A549 (cell line): ENCODE measurements around the gene ABCC3. TPM values are rescaled to one million over a fixed set of nuclear protein-coding genes. Genes with fewer than 3 reads are reported as not detected.

Experiments
- ATAC-seq, 2 experiments: fragments of 200-7000 bp in 1 of 2; fragments of >200 bp in 1 of 2; cut with Nextera tagmentation in 1 of 2; cut with Tn5 transposase in 1 of 2; 3 replicates each; pipeline versions ENCODE4 v1.8.0 to v1.9.1; 2018 to 2020; ENCODE audit warnings: mild to moderate bottlenecking in 1 of 2, moderate library complexity in 1 of 2
- CTCF ChIA-PET: fragments of 300-600 bp; sonication (Branson Sonifier 250); formaldehyde crosslinking; extraction: SDS; loops from one replicate; lab custom pipeline; 2021; ENCODE audit warnings: antibody characterized with exemption, inconsistent platforms; lab: Yijun Ruan, JAX
- POLR2A ChIA-PET: fragments of 350-600 bp; formaldehyde crosslinking; extraction: SDS; loops from one replicate; lab custom pipeline; 2021; ENCODE audit warnings: antibody characterized with exemption, inconsistent platforms; lab: Yijun Ruan, JAX
- DNase-seq, 2 experiments: peaks; one replicate each; pipeline versions ENCODE4 v3.0.0 to v3.0.0-alpha.2; 2011 to 2016; ENCODE audit warnings: low read depth in 1 of 2, low spot score in 1 of 2
- FAIRE-seq: peaks from 2 replicates; lab custom pipeline; 2011; peaks lifted over from hg19 to GRCh38; lab: Jason Lieb, UNC
- H3K27ac ChIP-seq, 2 experiments: fragments of >200 bp; sonication (Bioruptor Twin); formaldehyde crosslinking; 3 replicates each; pipeline ENCODE4 v1.5.1; 2016 to 2017
- H3K4me1 ChIP-seq: fragments of >200 bp; sonication (Bioruptor Twin); formaldehyde crosslinking; 3 replicates; pipeline ENCODE4 v1.6.1; 2016
- H3K4me2 ChIP-seq: fragments of >200 bp; sonication (Bioruptor Twin); formaldehyde crosslinking; 3 replicates; pipeline ENCODE4 v1.6.1; 2016
- H3K4me3 ChIP-seq: fragments of >200 bp; sonication (Bioruptor Twin); formaldehyde crosslinking; 3 replicates; pipeline ENCODE4 v1.5.1; 2016
- H3K9me3 ChIP-seq: fragments of >200 bp; sonication (Bioruptor Twin); formaldehyde crosslinking; 3 replicates; pipeline ENCODE4 v1.6.1; 2016
- BCL3 ChIP-seq: fragments of >200 bp; sonication (Bioruptor Twin); formaldehyde crosslinking; IDR thresholded peaks from 3 replicates; pipeline ENCODE4 v1.6.1; 2016
- BHLHE40 ChIP-seq: IDR thresholded peaks from 2 replicates; pipeline ENCODE4 v1.6.1; 2012; ENCODE audit warnings: low read depth, low read length, inconsistent platforms
- CEBPB ChIP-seq, 2 experiments: fragments of >200 bp in 1 of 2; sonication (Bioruptor Twin) in 1 of 2; formaldehyde crosslinking in 1 of 2; IDR thresholded peaks; 2 replicates each; pipeline ENCODE4 v1.6.1; 2012 to 2016
- CTCF ChIP-seq: fragments of >200 bp; sonication (Bioruptor Twin); formaldehyde crosslinking; IDR thresholded peaks from 3 replicates; pipeline ENCODE4 v1.5.1; 2016
- EHF ChIP-seq: fragments of 250-450 bp; sonication (Bioruptor Pico); IDR thresholded peaks from 2 replicates; pipeline ENCODE4 v1.5.0; 2020; ENCODE audit warnings: mild to moderate bottlenecking
- HES2 ChIP-seq: fragments of >200 bp; sonication (Bioruptor Twin); formaldehyde crosslinking; IDR thresholded peaks from 2 replicates; pipeline ENCODE4 v1.6.1; 2016
- HMGXB4 ChIP-seq: fragments of 250-450 bp; sonication (Bioruptor Pico); IDR thresholded peaks from 2 replicates; pipeline ENCODE4 v1.5.0; 2021; ENCODE audit warnings: mild to moderate bottlenecking, moderate library complexity, borderline replicate concordance
- JUN ChIP-seq, 2 experiments: fragments of >200 bp; sonication (Bioruptor Twin); formaldehyde crosslinking; IDR thresholded peaks; 2 replicates in 1 of 2; 3 replicates in 1 of 2; pipeline ENCODE4 v1.6.1; 2016 to 2017
- JUNB ChIP-seq: fragments of >200 bp; sonication (Bioruptor Twin); formaldehyde crosslinking; IDR thresholded peaks from 2 replicates; pipeline ENCODE4 v1.6.1; 2016
- MAX ChIP-seq: IDR thresholded peaks from 2 replicates; pipeline ENCODE4 v1.6.1; 2012
- MYC ChIP-seq: IDR thresholded peaks from 2 replicates; pipeline ENCODE4 v1.6.1; 2012; ENCODE audit warnings: mild to moderate bottlenecking, inconsistent platforms, low read length, improper control_type of control experiment, borderline replicate concordance
- NFE2L2 ChIP-seq: fragments of 150-350 bp; conservative IDR thresholded peaks from 2 replicates; pipeline ENCODE4 v1.6.1; 2014; ENCODE audit warnings: low read length
- NPAS2 ChIP-seq: fragments of 250-450 bp; sonication (Bioruptor Pico); IDR thresholded peaks from 2 replicates; pipeline ENCODE4 v1.8.0; 2022; ENCODE audit warnings: mild to moderate bottlenecking, moderate library complexity, borderline replicate concordance
- POLR2A ChIP-seq: IDR thresholded peaks from 2 replicates; pipeline ENCODE4 v1.6.1; 2012; ENCODE audit warnings: mild to moderate bottlenecking, low read length
- POLR2AphosphoS2 ChIP-seq: conservative IDR thresholded peaks from 2 replicates; pipeline ENCODE4 v1.6.1; 2012; ENCODE audit warnings: low read length, improper control_type of control experiment, inconsistent platforms
- RARB ChIP-seq: fragments of 250-450 bp; sonication (Bioruptor Pico); IDR thresholded peaks from 2 replicates; pipeline ENCODE4 v1.8.0; 2021; ENCODE audit warnings: mild to moderate bottlenecking, moderate library complexity
- REST ChIP-seq: fragments of 200-600 bp; sonication (generic); IDR thresholded peaks from 2 replicates; pipeline ENCODE4 v1.6.1; 2016; ENCODE audit warnings: antibody characterized with exemption, mild to moderate bottlenecking, moderate library complexity
- TP53 ChIP-seq: fragments of 250-450 bp; sonication (Bioruptor Pico); IDR thresholded peaks from 2 replicates; pipeline ENCODE4 v1.5.0; 2021; ENCODE audit warnings: mild to moderate bottlenecking, moderate library complexity
- ZC3H11A ChIP-seq: fragments of 450-650 bp; IDR thresholded peaks from 2 replicates; pipeline ENCODE4 v1.6.1; 2014; ENCODE audit warnings: antibody characterized with exemption, mild to moderate bottlenecking
- WGBS: methylation state at CpG from one replicate; pipeline ENCODE4 v1.1.6; 2017; ENCODE audit errors: missing lambda C conversion rate; 5-methylcytosine and 5-hydroxymethylcytosine counted together
- polyA plus RNA-seq, 4 experiments: library from polyadenylated mRNA; depleted of rRNA in 3 of 4; stranded (reverse); fragments of >200 nt; fragmentation: RNase III in 1 of 4; extraction: RNeasy Plus Mini Kit Qiagen cat#74134 plus additional on column Dnase treatment in 1 of 4; gene quantifications; 2 replicates in 3 of 4; 3 replicates in 1 of 4; pipeline ENCODE4 v1.2.3, GENCODE V29; 2011 to 2017

The ABCC3 gene
- polyA plus RNA-seq, 2 of the 4 experiments (the other 2 are of a cell fraction), result 248 to 342 TPM

GRCh38 chr17:50611634-50612033 lies 23.0 kb upstream of the ABCC3 start:
- H3K4me1 ChIP-seq, result 0 out of 3 replicates have a peak, but pooled peaks cover 4% of the 10 kb centered on the region
- WGBS, result 77% methylated on average over 6 of the region's 6 CpGs
- H3K9me3 ChIP-seq, result no peaks in the 10 kb centered on the region
- H3K4me2 ChIP-seq, result no peak overlapping the region
- FAIRE-seq (no peak), ATAC-seq (peak in 1 of 2 experiments; percentile 17; a peak in 3 of 6 replicates), DNase-seq (no peak)
- peak overlapping the region in 1 of 2 experiments; percentile 25; a peak in 1 of 6 replicates for H3K27ac ChIP-seq
- POLR2A ChIA-PET, result no interaction called here
- TF ChIP-seq RARB (no peak), EHF (CRISPR knock-in tag) (no peak), CTCF (no peak), BCL3 (no peak), NPAS2 (no peak), BHLHE40 (no peak), CEBPB (IDR thresholded peaks at IDR 0.05) (no peak), HMGXB4 (no peak), JUN (IDR thresholded peaks at IDR 0.05) (no peak), MAX (no peak), MYC (no peak), JUNB (no peak), POLR2A (no peak), HES2 (no peak), ZC3H11A (no peak)
- CTCF ChIA-PET, result interaction anchor here (1.7 to 48.0 kb wide), 7 partner anchors 11 to 72 kb away, joined by 5 to 2097 read pairs (median 14); partner anchors contain the start of gene ANKRD40
- H3K4me3 ChIP-seq, result no peak overlapping the region

- Histone ChIP-seq H3K27ac (peak overlapping the region in 1 of 2 experiments; percentile 10; a peak in 1 of 6 replicates), H3K4me2 (no peak overlapping the region), H3K9me3 (no peaks in the 10 kb centered on the region), H3K4me1 (0 out of 3 replicates have a peak, but pooled peaks cover 4% of the 10 kb centered on the region), H3K4me3 (no peak overlapping the region)
- ATAC-seq (peak in 1 of 2 experiments; percentile 6; a peak in 1 of 6 replicates), FAIRE-seq (no peak), DNase-seq (no peak)
- TF ChIP-seq POLR2AphosphoS2 (no peak), NFE2L2 (no peak), REST (no peak), TP53 (CRISPR knock-in tag) (no peak)
- 91% methylated on average over 12 of the region's 12 CpGs for WGBS
- POLR2A ChIA-PET, result no interaction called here
- CTCF ChIA-PET, result interaction anchor here (0.7 to 48.0 kb wide), 5 partner anchors 11 to 240 kb away, joined by 3 to 2097 read pairs (median 5); partner anchors contain the start of gene ANKRD40
Measured at GRCh38 chr17:50612281-50612680, 22.4 kb upstream of the ABCC3 start.
